C4-2B (cell line): Measurements from ENCODE around the gene HOXA7.

ENCODE experiments used
- H3K27ac ChIP-seq: fragments of 450-650 bp; 2 replicates; pipeline ENCODE4 v1.5.1; 2017
- ZFX ChIP-seq: fragments of 450-650 bp; IDR thresholded peaks from 2 replicates; pipeline ENCODE4 v1.6.1; 2017
- TF ChIP-seq, protein P1 (sequence below): fragments of 450-650 bp; conservative IDR thresholded peaks from 2 replicates; pipeline ENCODE4 v1.5.1; 2017; ENCODE audit warnings: mild to moderate bottlenecking

HOXA7 gene

DNA sequence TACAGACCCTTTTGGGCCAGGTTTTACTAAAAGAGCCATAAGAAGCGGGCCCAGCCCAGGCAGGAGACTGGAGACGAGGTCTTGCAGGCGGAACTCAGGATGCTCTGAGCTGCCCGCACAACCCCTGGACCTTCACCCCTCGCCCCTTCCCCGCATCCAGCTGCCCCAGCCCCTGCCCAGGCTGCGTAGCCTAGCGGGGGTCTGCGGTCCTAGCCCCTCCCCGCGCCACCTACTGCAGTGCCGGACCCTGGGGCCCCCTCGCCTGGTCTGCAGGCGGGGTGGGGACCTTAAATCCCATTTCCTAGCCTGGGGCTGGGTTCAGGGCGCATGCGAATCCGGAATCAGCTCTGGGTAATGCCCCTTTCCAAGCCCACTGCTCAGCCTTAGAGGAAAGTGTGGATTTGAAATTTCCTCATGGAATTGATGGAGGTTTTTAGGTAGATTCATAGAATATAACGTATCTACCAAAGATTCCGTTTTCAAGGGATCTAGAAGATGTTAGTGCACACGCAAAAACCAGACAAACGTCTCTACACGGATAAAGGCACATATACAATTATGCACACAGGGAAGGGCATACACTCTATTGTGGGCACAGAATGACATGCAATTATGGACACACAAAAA is 3.5 kb downstream of the HOXA7 start:
- no peak overlapping the region for H3K27ac ChIP-seq
- TF ChIP-seq, protein P1, sequence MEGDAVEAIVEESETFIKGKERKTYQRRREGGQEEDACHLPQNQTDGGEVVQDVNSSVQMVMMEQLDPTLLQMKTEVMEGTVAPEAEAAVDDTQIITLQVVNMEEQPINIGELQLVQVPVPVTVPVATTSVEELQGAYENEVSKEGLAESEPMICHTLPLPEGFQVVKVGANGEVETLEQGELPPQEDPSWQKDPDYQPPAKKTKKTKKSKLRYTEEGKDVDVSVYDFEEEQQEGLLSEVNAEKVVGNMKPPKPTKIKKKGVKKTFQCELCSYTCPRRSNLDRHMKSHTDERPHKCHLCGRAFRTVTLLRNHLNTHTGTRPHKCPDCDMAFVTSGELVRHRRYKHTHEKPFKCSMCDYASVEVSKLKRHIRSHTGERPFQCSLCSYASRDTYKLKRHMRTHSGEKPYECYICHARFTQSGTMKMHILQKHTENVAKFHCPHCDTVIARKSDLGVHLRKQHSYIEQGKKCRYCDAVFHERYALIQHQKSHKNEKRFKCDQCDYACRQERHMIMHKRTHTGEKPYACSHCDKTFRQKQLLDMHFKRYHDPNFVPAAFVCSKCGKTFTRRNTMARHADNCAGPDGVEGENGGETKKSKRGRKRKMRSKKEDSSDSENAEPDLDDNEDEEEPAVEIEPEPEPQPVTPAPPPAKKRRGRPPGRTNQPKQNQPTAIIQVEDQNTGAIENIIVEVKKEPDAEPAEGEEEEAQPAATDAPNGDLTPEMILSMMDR, result no peak
- no peak for TF ChIP-seq ZFX

DNA sequence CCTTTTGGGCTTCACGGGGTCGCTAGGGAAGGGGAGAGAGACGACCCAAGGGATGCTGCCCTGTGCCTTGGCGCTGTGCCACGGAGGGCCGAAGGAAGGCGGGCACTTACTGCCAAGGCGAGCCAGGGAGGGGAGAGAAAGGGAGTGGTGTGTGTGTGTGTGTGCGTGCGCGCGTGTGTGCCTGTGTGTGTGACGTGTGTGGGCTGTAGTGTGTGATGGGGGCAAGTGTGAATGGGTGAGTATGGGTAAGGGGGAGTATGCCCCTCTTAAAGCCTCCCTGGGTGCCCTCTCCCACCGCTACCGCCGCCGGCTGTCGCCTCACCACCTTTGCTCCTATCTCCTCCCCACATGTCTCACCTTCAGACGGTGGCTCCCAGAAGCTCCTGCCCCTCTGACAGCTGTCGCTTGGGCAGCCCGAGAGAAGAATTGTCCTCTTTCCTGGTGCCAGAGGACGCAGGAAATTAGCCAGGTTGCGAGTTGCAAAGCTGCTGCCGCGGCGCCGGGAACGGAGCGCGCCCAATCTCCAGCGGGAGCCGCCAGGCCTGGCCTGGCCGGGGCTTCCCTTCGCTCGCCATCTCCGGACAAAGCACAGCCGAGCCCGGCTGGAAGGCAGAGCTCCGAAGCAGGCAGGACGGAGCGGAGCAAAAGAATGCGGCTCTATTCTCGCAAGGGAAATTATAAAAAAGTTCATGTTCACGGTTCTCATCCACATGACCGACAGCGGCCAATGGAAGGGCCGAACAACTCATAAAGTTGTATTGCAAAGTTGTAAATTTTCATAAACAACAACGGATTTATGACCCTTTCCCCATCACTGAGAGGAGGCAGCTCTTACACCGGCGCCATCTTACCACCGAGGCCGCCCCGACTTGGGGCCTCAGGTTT is 4.3 kb downstream of the HOXA7 start, which contains the start of gene HOXA3:
Gene HOXA3, minus strand, starts transcription at position 653 of the 885 bp plus-strand sequence. CDS start 41,943 bp downstream, outside the sequence.
- TF ChIP-seq, protein P1, result no peak
- TF ChIP-seq ZFX, result no peak
- H3K27ac ChIP-seq, result no peak within 1 kb of the TSS

- H3K27ac ChIP-seq, result peak overlapping the region; percentile 77; the same call in 1 of the 2 replicates
- TF ChIP-seq, protein P1, result no peak
- no peak for TF ChIP-seq ZFX
These were observed 5.0 kb downstream of the HOXA7 start for GRCh38 chr7:27151341-27151930.

DNA sequence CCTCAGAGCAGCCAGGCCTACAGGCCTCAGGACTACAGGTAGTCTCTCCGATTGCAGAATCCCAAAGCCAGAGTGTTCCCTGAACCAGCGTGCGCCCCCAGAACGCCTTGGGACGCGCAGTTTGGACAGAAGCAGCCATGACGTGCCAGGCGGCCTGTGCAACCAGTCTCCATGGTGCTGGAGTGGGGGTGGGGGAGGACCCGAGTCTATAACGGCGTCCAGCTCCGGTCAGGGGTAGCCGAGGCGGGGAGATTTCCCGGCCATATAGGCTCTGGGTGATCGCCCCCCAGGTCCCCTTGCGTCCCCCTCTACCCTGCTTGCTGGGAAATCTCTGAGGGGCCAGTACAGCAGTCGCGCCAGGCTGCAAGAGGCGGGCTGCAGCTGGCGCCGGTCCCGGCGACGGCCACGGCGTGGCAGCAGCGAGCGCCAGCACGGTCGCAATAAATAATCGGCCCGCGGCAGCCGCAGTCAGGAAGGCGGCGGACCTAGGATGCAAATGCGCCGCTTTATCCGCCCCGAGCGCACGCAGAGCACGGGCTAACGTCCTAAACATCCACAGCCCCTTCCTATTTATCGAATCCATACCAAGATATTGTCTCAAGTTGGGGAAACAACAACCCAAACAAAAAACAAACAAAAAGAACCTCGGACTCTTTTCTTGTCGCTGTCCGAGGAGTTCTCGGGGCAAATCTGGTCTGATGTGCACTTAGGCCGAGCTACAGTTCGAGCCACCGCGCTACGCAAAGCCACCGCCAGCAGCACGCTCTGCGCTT is 5.7 kb downstream of the HOXA7 start:
- H3K27ac ChIP-seq, result peak overlapping the region; percentile 77
- TF ChIP-seq, protein P1, result peak; percentile 92
- TF ChIP-seq ZFX, result peak; percentile 84; the same call in 1 of the 2 replicates

GRCh38 chr7:27149842-27150567 is 6.5 kb downstream of the HOXA7 start:
- TF ChIP-seq ZFX, result no peak
- TF ChIP-seq, protein P1, result no peak
- peak overlapping the region; percentile 77 for H3K27ac ChIP-seq

- TF ChIP-seq, protein P1, result no peak
- TF ChIP-seq ZFX, result no peak
- H3K27ac ChIP-seq, result peak overlapping the region; percentile 47
These were observed 7.5 kb downstream of the HOXA7 start for GRCh38 chr7:27148756-27149641.
